ENCODE results near the gene NDUFS5.
"Not testable (repeated sequence)": the region's sequence is repeated elsewhere in the genome, so short reads cannot be mapped to it uniquely, and the experiment has no call there.

The NDUFS5 gene

GRCh38 chr1:39006287-39006686, 19.9 kb upstream of the NDUFS5 start:
- TF ChIP-seq POU6F1 (CRISPR knock-in tag; IDR thresholded peaks at IDR 0.05; ENCODE audit: borderline replicate concordance, low read depth) (no peak), ISL1 (CRISPR knock-in tag; IDR thresholded peaks at IDR 0.05) (no peak), ZNF70 (CRISPR knock-in tag; IDR thresholded peaks at IDR 0.05) (no peak), ZFP30 (CRISPR knock-in tag; IDR thresholded peaks at IDR 0.05) (no peak), TSHZ2 (CRISPR knock-in tag; IDR thresholded peaks at IDR 0.05) (no peak), TCF4 (CRISPR knock-in tag; IDR thresholded peaks at IDR 0.05; ENCODE audit: borderline replicate concordance) (no peak), OSR1 (CRISPR knock-in tag; IDR thresholded peaks at IDR 0.05) (no peak), ZNF8 (CRISPR knock-in tag; IDR thresholded peaks at IDR 0.05) (no peak), PPARA (CRISPR knock-in tag; IDR thresholded peaks at IDR 0.05; ENCODE audit: borderline replicate concordance) (no peak), RARB (CRISPR knock-in tag; IDR thresholded peaks at IDR 0.05) (no peak), CREB5 (CRISPR knock-in tag; IDR thresholded peaks at IDR 0.05; ENCODE audit: low read depth) (no peak), ZC3H10 (CRISPR knock-in tag; IDR thresholded peaks at IDR 0.05) (no peak), ZNF565 (CRISPR knock-in tag; conservative IDR thresholded peaks at IDR 0.05; ENCODE audit: low read depth) (no peak), SNAI2 (CRISPR knock-in tag; IDR thresholded peaks at IDR 0.05) (no peak), ZFP3 (CRISPR knock-in tag; IDR thresholded peaks at IDR 0.05) (no peak)
- no peak for ATAC-seq

- no peak for ATAC-seq
- TF ChIP-seq TSHZ2 (CRISPR knock-in tag; IDR thresholded peaks at IDR 0.05) = no peak
- TF ChIP-seq CSRNP3 (CRISPR knock-in tag; IDR thresholded peaks at IDR 0.05) = no peak
- TF ChIP-seq BACH2 (CRISPR knock-in tag; IDR thresholded peaks at IDR 0.05; ENCODE audit: borderline replicate concordance) = no peak
- no peak for TF ChIP-seq ZNF565 (CRISPR knock-in tag; conservative IDR thresholded peaks at IDR 0.05; ENCODE audit: low read depth)
- TF ChIP-seq ZNF8 (CRISPR knock-in tag; IDR thresholded peaks at IDR 0.05) = no peak
- TF ChIP-seq PPARA (CRISPR knock-in tag; IDR thresholded peaks at IDR 0.05; ENCODE audit: borderline replicate concordance) = no peak
- no peak for TF ChIP-seq ISL1 (CRISPR knock-in tag; IDR thresholded peaks at IDR 0.05)
These were observed 19.2 kb upstream of the NDUFS5 start for GRCh38 chr1:39006726-39007645.

- ATAC-seq = not testable (repeated sequence)
These were observed 11.2 kb upstream of the NDUFS5 start for GRCh38 chr1:39014956-39015355.

Data from SK-N-SH treated with all-trans-retinoic acid at 6 μM for 48 hours (cell line).